Naive thymus-derived CD4-positive, alpha-beta T cell (primary cell): Measurements from ENCODE around the gene TSHZ2. TPM values are rescaled to one million over a fixed set of nuclear protein-coding genes. Genes with fewer than 3 reads are reported as not detected.

Experiments used
- ATAC-seq: fragments of 150-1000 bp; cut with Tn5 transposase; 2 replicates; pipeline ENCODE4 v1.10.0; 2021; ENCODE audit warnings: mild to moderate bottlenecking, moderate library complexity
- CTCF ChIA-PET: fragments of 350-600 bp; sonication (Branson Sonifier 250); formaldehyde crosslinking; loops from one replicate; lab custom pipeline; 2021; ENCODE audit warnings: antibody characterized with exemption; lab: Charles Lee
- POLR2A ChIA-PET: fragments of 350-600 bp; sonication (Branson Sonifier 250); formaldehyde crosslinking; loops from one replicate; lab custom pipeline; 2021; ENCODE audit warnings: antibody characterized with exemption, inconsistent platforms; lab: Charles Lee
- DNase-seq, 9 donors: peaks; one replicate each; pipeline versions ENCODE4 v3.0.0 to v3.0.0-alpha.2; 2020 to 2022; ENCODE audit warnings: mixed read lengths in 1 of 9
- H3K27ac ChIP-seq: one replicate; pipeline ENCODE4 v1.7.0; 2013; ENCODE audit warnings: mild to moderate bottlenecking, low read depth, low read length, moderate library complexity
- H3K27me3 ChIP-seq, 2 donors: one replicate each; pipeline ENCODE4 v1.7.0; 2013; ENCODE audit warnings: low read length in 2 of 2, mild to moderate bottlenecking in 2 of 2, moderate library complexity in 2 of 2; ENCODE audit not compliant: control insufficient read depth in 2 of 2, insufficient read depth in 2 of 2
- H3K36me3 ChIP-seq, 3 experiments: 1 replicate in 2 of 3; 2 replicates in 1 of 3; pipeline ENCODE4 v1.7.0; 2013; ENCODE audit warnings: low read length in 3 of 3, mild to moderate bottlenecking in 3 of 3, moderate library complexity in 1 of 3; ENCODE audit not compliant: insufficient read depth in 3 of 3, control insufficient read depth in 2 of 3
- H3K4me1 ChIP-seq, 2 donors: one replicate each; pipeline ENCODE4 v1.7.0; 2013; ENCODE audit warnings: low read length in 2 of 2, mild to moderate bottlenecking in 2 of 2, moderate library complexity in 1 of 2; ENCODE audit not compliant: control insufficient read depth in 2 of 2, insufficient read depth in 2 of 2
- H3K4me3 ChIP-seq: 2 replicates; pipeline ENCODE4 v1.7.0; 2013; ENCODE audit warnings: mild to moderate bottlenecking, low read length
- H3K9me3 ChIP-seq, 3 experiments: 1 replicate in 2 of 3; 2 replicates in 1 of 3; pipeline ENCODE4 v1.7.0; 2013; ENCODE audit warnings: low read length in 3 of 3; ENCODE audit not compliant: control insufficient read depth in 2 of 3
- H3K27ac Mint-ChIP-seq, 9 donors: one replicate each; pipeline ENCODE4 v1.8.0; 2020 to 2022; ENCODE audit warnings: mixed read lengths in 9 of 9, mild to moderate bottlenecking in 8 of 9, moderate library complexity in 5 of 9, inconsistent platforms in 2 of 9
- H3K27me3 Mint-ChIP-seq, 5 donors: one replicate each; pipeline ENCODE4 v1.8.0; 2021 to 2022; ENCODE audit warnings: mixed read lengths in 5 of 5, mild to moderate bottlenecking in 1 of 5
- H3K36me3 Mint-ChIP-seq, 5 donors: one replicate each; pipeline ENCODE4 v1.8.0; 2020 to 2022; ENCODE audit warnings: mixed read lengths in 5 of 5, mild to moderate bottlenecking in 3 of 5, inconsistent platforms in 1 of 5
- H3K4me1 Mint-ChIP-seq, 7 donors: one replicate each; pipeline ENCODE4 v1.8.0; 2020 to 2022; ENCODE audit warnings: mixed read lengths in 7 of 7, mild to moderate bottlenecking in 3 of 7, inconsistent platforms in 1 of 7
- H3K4me3 Mint-ChIP-seq, 10 donors: one replicate each; pipeline ENCODE4 v1.8.0; 2020 to 2022; ENCODE audit warnings: mild to moderate bottlenecking in 10 of 10, mixed read lengths in 10 of 10, moderate library complexity in 6 of 10, inconsistent platforms in 2 of 10
- H3K9me3 Mint-ChIP-seq, 11 donors: one replicate each; pipeline ENCODE4 v1.8.0; 2020 to 2022; ENCODE audit warnings: mixed read lengths in 11 of 11, mild to moderate bottlenecking in 4 of 11, inconsistent platforms in 1 of 11, moderate library complexity in 1 of 11
- intact Hi-C, 2 donors: fragments of 100-400 bp; cut with micrococcal nuclease; formaldehyde crosslinking; loops; one replicate each; pipeline ENCODE4 v1.15.1; 2023
- polyA plus RNA-seq, 2 donors: library from polyadenylated mRNA; unstranded; fragments of 300-500 nt; fragmentation: Illumina TruSeq; gene quantifications; one replicate each; pipeline ENCODE4 v1.2.3, GENCODE V29; 2021
- total RNA-seq, 6 experiments: library from RNA in 5 of 6; stranded (reverse) in 5 of 6; gene quantifications; 1 replicate in 5 of 6; 2 replicates in 1 of 6; pipeline ENCODE4 v1.2.3 and lab custom pipeline; 2021 to 2026

TSHZ2 gene
- total and polyA plus RNA-seq, 7 experiments from 2014 or later: 6.0 to 84.5 (median 42.5) TPM

DNA sequence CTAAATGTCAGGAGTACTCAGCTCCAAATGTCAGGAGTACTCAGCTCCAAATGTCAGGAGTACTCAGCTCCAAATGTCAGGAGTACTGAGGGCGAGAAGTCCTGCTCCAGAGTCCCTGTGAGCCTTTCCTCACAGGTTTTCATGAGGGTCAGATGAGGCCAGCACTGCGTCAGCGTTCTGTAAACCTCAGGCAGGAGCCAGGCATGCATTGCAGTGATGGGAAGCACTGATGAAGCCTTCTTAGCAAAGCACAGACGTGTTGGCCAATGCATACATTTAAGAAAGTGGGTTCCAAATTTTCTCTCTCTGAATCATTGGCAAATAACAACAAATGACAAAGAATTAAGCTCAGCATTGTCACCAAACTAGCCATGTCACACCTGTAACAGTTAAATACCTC lies 366.6 kb downstream of the TSHZ2 start:
- Histone ChIP-seq H3K4me3 (no peak overlapping the region), H3K9me3 (no peaks in the 10 kb centered on the region), H3K27ac (no peak overlapping the region), H3K4me1 (no peaks in the 10 kb centered on the region), H3K27me3 (no peaks in the 10 kb centered on the region), H3K36me3 (no peaks in the 10 kb centered on the region)
- H3K27me3 Mint-ChIP-seq: no peaks in the 10 kb centered on the region
- ChIA-PET POLR2A (no interaction called here), CTCF (interaction anchor here (0.7 kb wide), 1 partner anchor 1038 kb away, joined by 3 read pairs; no protein-coding TSS in a partner anchor)
- intact Hi-C loops: no loop called here
- H3K4me3 Mint-ChIP-seq: no peak overlapping the region
- H3K9me3 Mint-ChIP-seq: no peaks in the 10 kb centered on the region
- DNase-seq (no peak), ATAC-seq (no peak)
- peaks cover 0 to 14% (median 0%) of the 10 kb centered on the region in 7 donors for H3K4me1 Mint-ChIP-seq
- H3K36me3 Mint-ChIP-seq: peaks cover 0 to 23% (median 9%) of the 10 kb centered on the region in 5 donors
- peak overlapping the region in 2 of 9 donors; percentile 8 to 12 for H3K27ac Mint-ChIP-seq

DNA sequence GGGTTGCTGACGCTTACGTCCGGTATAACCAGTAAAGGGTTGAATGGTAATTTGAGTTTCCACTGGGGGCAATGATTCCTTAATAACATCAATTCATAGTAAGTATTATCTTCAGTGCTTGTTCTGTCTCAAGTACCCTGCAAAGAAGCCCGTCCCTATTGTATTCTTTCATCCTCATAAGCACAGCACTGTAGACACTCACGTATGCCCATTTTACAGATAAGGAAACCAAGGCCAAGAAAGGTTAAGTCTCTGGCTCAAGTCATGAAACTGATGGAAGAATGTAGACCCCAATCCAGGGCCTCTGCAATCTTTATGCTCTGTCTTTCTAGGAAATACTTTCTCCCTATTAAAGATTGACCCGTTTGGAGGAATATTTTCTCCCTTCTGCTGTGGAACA lies 370.3 kb downstream of the TSHZ2 start:
- H3K9me3 Mint-ChIP-seq: peaks cover 0 to 2% (median 0%) of the 10 kb centered on the region in 11 donors
- H3K4me3 Mint-ChIP-seq: no peak overlapping the region
- ATAC-seq (no peak), DNase-seq (no peak)
- Histone ChIP-seq H3K27me3 (no peaks in the 10 kb centered on the region), H3K9me3 (no peaks in the 10 kb centered on the region), H3K4me3 (no peak overlapping the region), H3K36me3 (no peaks in the 10 kb centered on the region), H3K27ac (no peak overlapping the region), H3K4me1 (no peaks in the 10 kb centered on the region)
- H3K27me3 Mint-ChIP-seq: peaks cover 0 to 3% (median 0%) of the 10 kb centered on the region in 5 donors
- H3K27ac Mint-ChIP-seq: no peak overlapping the region
- H3K36me3 Mint-ChIP-seq: peaks cover 0 to 35% (median 16%) of the 10 kb centered on the region in 5 donors
- peaks cover 0 to 12% (median 9%) of the 10 kb centered on the region in 7 donors for H3K4me1 Mint-ChIP-seq
- POLR2A ChIA-PET: no interaction called here
- CTCF ChIA-PET: interaction anchor here (0.7 kb wide), 1 partner anchor 65 kb away, joined by 3 read pairs; no protein-coding TSS in a partner anchor
- intact Hi-C loops: no loop called here

DNA sequence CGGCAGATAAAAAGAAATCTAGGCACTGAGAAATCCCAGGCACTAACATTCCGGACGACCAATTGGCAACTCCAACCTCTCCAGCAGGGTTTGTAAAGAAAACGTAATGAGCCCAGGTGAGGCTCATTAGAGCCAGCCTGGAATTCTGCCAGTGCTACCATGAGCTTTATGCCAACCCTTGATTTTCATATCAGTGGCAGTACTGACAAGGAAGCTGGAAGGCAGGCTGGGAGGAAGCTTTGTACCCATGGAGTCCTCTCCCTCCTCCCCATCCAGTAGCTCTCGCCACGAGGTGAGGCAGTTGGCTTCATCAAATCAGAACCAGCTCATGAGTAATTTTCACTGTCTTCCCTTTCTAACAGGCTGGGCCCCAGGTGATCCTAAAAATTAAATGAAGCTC lies 371.3 kb downstream of the TSHZ2 start:
- Mint-ChIP-seq H3K27ac (no peak overlapping the region), H3K27me3 (peaks cover 0 to 5% (median 0%) of the 10 kb centered on the region in 5 donors), H3K9me3 (peaks cover 0 to 2% (median 0%) of the 10 kb centered on the region in 11 donors), H3K4me3 (no peak overlapping the region), H3K4me1 (peaks cover 0 to 12% (median 9%) of the 10 kb centered on the region in 7 donors), H3K36me3 (peaks cover 0 to 44% (median 25%) of the 10 kb centered on the region in 5 donors)
- no peak overlapping the region for H3K4me3 ChIP-seq
- H3K36me3 ChIP-seq: no peaks in the 10 kb centered on the region
- no peak overlapping the region for H3K27ac ChIP-seq
- CTCF ChIA-PET: interaction anchor here (0.7 kb wide), 1 partner anchor 66 kb away, joined by 3 read pairs; no protein-coding TSS in a partner anchor
- H3K27me3 ChIP-seq: no peaks in the 10 kb centered on the region
- intact Hi-C loops: no loop called here
- no peaks in the 10 kb centered on the region for H3K4me1 ChIP-seq
- no peak for ATAC-seq
- H3K9me3 ChIP-seq: no peaks in the 10 kb centered on the region
- POLR2A ChIA-PET: no interaction called here
- no peak for DNase-seq

DNA sequence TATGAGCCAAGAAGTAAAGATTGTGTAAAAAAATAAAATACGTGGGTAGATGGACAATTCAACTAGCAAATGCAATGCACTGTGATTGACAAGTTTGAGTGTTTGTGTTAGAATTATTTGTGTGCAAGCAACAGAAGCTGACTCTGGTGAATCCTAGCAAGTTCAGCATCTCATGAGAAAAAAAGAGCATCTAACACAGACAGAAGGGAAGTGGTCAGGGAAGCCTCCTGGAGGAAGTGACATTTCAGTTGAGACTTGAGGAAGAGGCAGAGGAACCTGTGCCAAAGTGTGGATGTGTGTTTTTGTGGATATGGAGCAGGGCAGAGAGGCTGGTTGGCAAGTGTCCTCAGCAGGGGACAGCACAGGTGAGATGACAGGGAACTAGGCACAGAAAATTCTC lies 372.7 kb downstream of the TSHZ2 start:
- Mint-ChIP-seq H3K27ac (no peak overlapping the region), H3K36me3 (peaks cover under 1 to 54% (median 35%) of the 10 kb centered on the region in 5 donors), H3K9me3 (peaks cover 0 to 9% (median under 1%) of the 10 kb centered on the region in 11 donors), H3K4me1 (peaks cover 0 to 12% (median 9%) of the 10 kb centered on the region in 7 donors), H3K4me3 (no peak overlapping the region), H3K27me3 (peaks cover 0 to 5% (median 0%) of the 10 kb centered on the region in 5 donors)
- Histone ChIP-seq H3K9me3 (no peaks in the 10 kb centered on the region), H3K36me3 (no peaks in the 10 kb centered on the region), H3K27me3 (no peaks in the 10 kb centered on the region), H3K27ac (no peak overlapping the region), H3K4me1 (no peaks in the 10 kb centered on the region), H3K4me3 (no peak overlapping the region)
- ATAC-seq: no peak
- POLR2A ChIA-PET: no interaction called here
- CTCF ChIA-PET: no interaction called here
- no peak for DNase-seq
- intact Hi-C loops: no loop called here

DNA sequence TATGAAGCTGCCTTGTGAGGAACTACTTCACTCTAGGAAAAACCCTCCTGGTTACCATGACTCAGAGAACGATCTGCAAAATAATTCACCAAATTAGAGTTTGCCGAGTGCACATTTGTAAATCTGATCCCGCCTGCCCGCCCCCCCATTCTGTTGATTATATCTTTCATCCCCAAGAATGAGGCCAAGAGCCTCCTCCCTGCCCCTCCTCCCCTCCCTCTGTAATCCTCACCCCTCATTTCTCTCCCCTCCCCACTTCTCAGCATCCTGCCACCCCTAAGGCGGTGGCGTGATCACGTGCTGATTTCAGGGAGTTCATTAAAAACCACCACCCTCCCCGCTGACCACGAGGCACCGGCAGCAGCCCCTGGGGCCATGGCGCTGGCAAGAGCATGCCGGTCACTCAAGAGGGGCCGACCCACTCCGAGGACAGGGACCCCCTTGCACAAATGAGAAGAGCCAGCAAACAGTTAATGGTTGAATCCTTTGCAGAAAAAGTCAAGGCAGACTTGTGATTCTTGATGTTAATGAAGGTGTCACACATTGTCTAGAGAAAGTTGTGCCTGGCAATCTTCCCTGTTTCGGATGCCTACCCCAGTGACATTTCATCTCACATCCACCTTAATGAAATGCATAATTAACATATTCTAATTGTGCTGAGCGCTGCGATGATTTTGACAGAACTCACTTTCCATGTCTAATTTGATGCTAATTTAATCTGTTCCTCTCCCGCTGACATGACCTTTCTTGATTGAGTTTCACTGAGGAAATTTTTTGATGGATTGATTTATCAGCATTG lies 373.6 kb downstream of the TSHZ2 start:
- Mint-ChIP-seq H3K4me3 (no peak overlapping the region), H3K36me3 (peaks cover 3 to 63% (median 41%) of the 10 kb centered on the region in 5 donors), H3K4me1 (peaks cover 0 to 12% (median 9%) of the 10 kb centered on the region in 7 donors), H3K27me3 (peaks cover 0 to 5% (median 0%) of the 10 kb centered on the region in 5 donors), H3K9me3 (peaks cover 0 to 16% (median 2%) of the 10 kb centered on the region in 11 donors), H3K27ac (no peak overlapping the region)
- no peaks in the 10 kb centered on the region for H3K27me3 ChIP-seq
- H3K4me1 ChIP-seq: no peaks in the 10 kb centered on the region
- H3K27ac ChIP-seq: no peak overlapping the region
- CTCF ChIA-PET: no interaction called here
- intact Hi-C loops: no loop called here
- no peaks in the 10 kb centered on the region for H3K9me3 ChIP-seq
- POLR2A ChIA-PET: no interaction called here
- DNase-seq: no peak
- no peak for ATAC-seq
- no peak overlapping the region for H3K4me3 ChIP-seq
- no peaks in the 10 kb centered on the region for H3K36me3 ChIP-seq

DNA sequence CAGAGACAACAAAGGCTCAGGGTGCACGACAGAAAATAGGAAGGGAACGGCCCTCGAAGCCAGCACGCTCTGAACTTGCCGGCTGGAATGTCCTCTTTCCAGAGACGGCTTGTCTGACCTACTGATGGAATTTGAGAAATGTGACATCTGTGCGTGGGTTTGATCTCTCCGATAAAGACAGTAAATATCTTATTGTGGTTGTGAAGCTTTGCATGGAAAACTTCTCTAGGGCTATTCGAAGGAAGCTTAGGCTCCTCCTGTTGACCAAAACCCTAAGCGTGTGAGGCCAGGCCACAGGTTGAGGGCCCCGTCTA lies 374.1 kb downstream of the TSHZ2 start:
- ChIA-PET CTCF (no interaction called here), POLR2A (no interaction called here)
- no peak for ATAC-seq
- Mint-ChIP-seq H3K27ac (no peak overlapping the region), H3K36me3 (peaks cover 3 to 63% (median 42%) of the 10 kb centered on the region in 5 donors), H3K4me1 (peaks cover 0 to 12% (median 9%) of the 10 kb centered on the region in 7 donors), H3K27me3 (peaks cover 0 to 5% (median 0%) of the 10 kb centered on the region in 5 donors), H3K9me3 (peaks cover 0 to 17% (median 2%) of the 10 kb centered on the region in 11 donors), H3K4me3 (no peak overlapping the region)
- H3K9me3 ChIP-seq: no peaks in the 10 kb centered on the region
- no peaks in the 10 kb centered on the region for H3K27me3 ChIP-seq
- no peak for DNase-seq
- no peak overlapping the region for H3K4me3 ChIP-seq
- no peaks in the 10 kb centered on the region for H3K4me1 ChIP-seq
- no peaks in the 10 kb centered on the region for H3K36me3 ChIP-seq
- H3K27ac ChIP-seq: no peak overlapping the region
- intact Hi-C loops: no loop called here
